Activated CD4-positive, alpha-beta T cell treated with anti-CD3 and anti-CD28 coated beads, Interleukin-2, amount 50 U/mL, for 48 hours (primary cell): ENCODE data around the gene STKLD1.

ENCODE experiments used
- DNase-seq, 2 experiments: peaks; one replicate each; pipeline ENCODE4 v3.0.0-alpha.2; 2020

The STKLD1 gene

DNA sequence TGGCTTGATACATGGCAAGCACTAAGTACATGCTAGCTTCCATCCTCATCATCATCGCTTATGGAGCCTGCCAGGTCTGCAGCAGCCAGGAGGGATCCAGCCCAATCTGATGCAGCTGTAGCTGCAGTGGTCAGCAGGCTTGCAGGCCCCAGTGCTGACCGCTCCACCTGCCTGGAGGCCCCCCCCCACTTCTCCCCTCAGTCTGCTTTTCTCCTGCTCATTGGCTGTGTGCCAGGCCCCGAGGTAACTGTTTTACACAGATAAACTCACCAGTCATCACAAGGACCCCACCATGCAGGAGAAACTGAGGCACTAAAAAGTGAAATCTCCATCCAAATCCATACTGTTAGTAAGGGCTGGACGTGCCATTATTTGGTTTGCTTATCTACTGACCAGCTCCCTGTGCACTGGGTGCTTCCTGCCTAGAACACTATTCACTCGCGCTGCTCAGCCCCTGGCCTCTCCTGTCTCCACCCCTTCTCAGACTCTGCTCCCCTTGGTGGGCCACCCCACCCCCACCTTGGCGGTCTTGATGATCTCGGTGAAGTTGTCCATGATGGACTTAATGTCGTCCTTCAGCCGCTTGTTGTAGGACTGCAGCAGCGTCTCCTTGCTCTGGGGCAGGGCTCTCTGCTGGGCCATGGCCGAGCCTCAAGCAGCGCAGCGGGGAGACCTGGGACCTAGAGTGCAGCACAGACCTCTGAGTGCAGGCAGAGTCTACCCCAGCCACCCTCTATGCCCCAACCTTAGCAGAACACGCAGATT is 30.0 kb upstream of the STKLD1 start:
- no peak for DNase-seq

GRCh38 chr9:133347515-133347984 is 28.6 kb upstream of the STKLD1 start:
- peak in 1 of 2 experiments; percentile 51 for DNase-seq

DNA sequence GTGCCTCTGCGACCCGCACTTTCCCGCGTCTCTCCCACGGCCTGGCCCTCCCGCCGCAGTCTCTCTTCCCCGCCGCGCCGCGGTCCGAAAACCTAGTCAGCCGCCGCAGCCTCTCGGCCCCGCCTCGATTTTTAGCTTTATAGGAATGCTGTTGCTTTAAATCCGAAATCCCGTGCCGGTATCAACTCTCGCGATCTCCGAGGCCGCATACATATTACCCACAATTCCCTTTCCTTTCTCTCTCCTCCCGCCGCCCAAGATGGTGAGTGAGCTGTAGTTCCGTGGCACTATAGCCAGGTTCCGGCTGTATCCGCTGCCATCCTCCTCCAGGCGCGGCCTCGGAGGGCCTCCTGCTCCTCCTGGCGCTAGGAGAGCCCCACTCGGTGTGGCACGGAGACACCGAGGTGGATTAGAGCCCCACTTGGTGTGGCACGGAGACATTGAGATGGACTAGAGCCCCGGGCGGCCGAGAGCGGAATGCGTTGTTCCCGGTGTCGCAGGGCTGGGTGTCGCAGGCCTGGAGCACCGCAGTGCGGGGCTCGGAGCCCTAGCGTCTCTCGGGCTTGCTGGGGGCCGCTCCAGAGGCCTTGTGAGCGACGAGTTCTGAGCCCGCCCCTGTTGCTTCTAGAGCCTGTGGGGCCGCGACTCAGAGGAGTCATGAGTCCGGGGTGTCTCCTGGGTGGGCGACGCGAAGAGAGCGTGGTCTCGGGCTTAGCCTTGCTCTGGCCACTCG is 28.0 kb upstream of the STKLD1 start, which contains the start of the genes MED22 and RPL7A:
Gene MED22, minus strand, starts transcription at position 147 of the 733 bp plus-strand sequence. CDS start 1,469 bp downstream, outside the sequence.
Gene RPL7A, plus strand, starts transcription at position 234 of the 733 bp plus-strand sequence. Its CDS starts 26 bp downstream, at position 260.
- peak; percentile 92 to 95 for DNase-seq

DNA sequence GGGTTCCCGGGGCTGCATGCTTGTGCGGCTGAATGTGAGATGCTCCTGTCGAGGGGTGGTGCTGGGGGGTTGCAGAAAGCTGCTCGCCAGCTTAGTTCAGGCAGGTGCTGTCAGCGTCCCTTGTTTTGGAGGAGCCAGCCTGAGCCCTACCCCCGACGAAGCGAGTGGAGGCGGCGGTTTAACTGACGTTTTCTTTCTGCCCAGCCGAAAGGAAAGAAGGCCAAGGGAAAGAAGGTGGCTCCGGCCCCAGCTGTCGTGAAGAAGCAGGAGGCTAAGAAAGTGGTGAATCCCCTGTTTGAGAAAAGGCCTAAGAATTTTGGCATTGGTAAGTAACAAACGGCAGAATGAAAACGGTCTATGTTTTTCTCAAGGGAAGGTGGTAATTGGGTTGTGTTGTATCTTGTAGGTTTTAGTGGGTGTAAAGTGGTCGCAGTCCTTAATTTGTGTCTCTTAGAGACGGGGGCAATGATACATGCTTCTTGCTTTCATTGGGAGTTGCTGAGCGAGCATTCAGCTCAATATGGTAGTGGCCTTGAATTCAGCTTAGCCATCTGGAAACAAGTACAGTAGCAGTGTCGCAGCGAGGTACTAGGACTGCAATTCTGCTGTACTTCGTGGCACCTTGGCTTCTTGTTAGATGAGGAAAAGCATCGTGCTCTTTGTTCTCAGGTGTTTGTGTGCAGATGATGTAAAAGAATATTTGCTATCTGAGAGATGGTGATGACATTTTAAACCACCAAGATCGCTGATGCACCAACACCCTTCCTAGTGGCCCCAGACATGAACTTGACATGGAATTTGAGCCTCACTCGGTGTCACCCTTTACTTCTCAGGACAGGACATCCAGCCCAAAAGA is 27.2 kb upstream of the STKLD1 start:
- DNase-seq = no peak

DNA sequence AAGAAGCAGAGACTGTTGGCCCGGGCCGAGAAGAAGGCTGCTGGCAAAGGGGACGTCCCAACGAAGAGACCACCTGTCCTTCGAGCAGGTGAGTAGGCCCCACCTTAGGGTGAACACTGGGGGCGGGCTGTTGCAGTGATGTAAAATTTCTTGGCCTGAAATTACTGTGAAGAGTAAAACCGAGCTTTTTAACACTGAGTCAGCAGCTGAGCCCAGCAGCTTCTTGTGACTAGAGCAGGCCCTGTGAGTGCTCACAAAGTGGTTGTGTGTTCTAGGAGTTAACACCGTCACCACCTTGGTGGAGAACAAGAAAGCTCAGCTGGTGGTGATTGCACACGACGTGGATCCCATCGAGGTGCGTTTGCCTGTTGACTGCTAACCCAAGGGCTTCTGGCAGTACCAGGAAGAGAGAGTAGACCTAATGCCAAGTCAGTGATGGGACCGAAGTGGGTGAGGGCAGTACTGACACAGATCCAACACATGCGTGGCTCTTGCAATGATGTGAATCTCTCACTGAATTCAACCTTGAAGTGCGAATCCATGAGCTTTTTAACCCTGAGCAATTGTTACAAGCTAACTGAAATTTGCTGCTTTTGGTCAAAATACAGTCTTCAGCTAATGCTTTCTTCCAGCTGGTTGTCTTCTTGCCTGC is 26.1 kb upstream of the STKLD1 start:
- DNase-seq = peak in 1 of 2 experiments; percentile 40

DNA sequence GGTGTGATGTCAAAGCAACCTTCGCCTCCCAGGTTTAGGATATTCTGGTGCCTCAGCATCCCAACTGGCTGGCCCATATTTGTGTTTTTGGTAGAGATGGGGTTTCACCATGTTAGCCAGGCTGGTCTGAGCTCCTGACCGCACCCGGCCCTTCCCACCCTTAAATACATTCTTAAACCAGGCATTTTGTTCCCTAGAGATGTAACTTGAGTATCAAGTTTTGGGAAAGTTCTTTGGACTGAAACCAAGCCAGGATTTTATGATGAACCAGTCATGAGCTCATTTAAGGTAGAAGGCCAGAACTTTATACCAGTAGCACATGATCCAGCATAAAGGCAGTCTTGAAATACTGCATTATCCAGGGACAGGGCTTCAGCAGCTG is 24.6 kb upstream of the STKLD1 start:
- DNase-seq = no peak

- peak in 1 of 2 experiments; percentile 66 for DNase-seq
These were observed 24.1 kb upstream of the STKLD1 start for GRCh38 chr9:133351908-133352634.

GRCh38 chr9:133352635-133353340 is 23.4 kb upstream of the STKLD1 start:
- DNase-seq = no peak

DNA sequence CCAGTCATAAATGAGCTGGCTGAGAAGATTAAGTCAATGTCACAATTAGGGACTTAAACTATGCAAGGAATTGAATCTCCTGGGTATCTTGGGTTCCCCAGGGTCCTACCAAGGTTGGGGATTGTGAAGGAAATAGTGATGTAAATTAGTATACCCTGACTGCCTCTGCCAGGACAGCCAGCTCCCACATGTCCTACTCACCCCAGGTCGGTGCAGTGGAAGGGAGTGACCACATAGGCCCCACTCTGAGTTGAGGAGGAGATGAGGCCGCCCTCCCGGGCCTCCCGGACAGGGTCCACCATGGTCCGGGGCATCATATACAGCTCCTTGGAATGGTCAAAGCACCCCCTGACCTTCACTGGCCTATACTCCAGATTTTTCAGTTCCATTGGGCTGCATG is 22.6 kb upstream of the STKLD1 start:
- DNase-seq = no peak

DNA sequence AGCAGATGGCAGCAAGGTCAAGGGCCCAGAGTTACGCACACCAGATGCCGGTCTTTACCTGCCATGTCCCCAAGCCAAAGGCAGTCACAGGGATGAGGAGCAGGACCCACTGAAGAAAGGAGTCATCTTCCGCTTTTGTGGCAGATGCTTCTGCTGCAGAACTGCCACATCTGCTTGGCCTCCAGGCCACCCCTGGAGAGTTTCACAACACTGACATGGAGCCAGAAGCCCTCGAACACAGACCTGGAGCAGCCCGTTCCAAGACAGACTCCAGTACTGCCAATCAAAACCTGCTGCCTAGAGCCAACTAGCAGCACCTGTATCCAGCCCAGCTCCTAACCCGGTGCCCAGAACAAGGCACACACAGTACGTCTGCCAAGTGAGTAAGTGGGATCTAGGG is 21.4 kb upstream of the STKLD1 start:
- DNase-seq = no peak

DNA sequence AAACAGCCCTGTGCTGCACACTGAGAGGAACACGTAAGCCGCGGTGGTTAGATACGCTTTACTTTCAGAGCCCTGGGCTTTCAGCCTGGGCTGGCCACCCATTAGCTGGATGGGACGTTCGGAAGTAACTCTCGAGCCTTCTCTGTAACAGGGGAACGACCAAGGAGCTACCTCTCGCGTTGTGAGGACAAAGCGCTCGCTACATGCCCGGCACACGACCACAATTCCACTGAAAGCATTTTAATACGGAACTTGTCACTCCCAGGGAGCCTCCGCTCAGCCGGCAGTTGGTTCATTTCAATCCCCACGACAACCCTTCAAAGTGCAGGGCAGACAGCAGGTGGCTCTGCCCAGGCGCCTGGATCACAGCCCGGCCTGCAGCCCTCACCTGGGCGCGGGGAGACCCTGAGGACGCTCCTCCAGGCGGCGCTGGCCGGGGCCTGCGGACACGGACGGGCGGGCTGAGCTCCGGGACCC is 20.2 kb upstream of the STKLD1 start:
- DNase-seq = no peak

DNA sequence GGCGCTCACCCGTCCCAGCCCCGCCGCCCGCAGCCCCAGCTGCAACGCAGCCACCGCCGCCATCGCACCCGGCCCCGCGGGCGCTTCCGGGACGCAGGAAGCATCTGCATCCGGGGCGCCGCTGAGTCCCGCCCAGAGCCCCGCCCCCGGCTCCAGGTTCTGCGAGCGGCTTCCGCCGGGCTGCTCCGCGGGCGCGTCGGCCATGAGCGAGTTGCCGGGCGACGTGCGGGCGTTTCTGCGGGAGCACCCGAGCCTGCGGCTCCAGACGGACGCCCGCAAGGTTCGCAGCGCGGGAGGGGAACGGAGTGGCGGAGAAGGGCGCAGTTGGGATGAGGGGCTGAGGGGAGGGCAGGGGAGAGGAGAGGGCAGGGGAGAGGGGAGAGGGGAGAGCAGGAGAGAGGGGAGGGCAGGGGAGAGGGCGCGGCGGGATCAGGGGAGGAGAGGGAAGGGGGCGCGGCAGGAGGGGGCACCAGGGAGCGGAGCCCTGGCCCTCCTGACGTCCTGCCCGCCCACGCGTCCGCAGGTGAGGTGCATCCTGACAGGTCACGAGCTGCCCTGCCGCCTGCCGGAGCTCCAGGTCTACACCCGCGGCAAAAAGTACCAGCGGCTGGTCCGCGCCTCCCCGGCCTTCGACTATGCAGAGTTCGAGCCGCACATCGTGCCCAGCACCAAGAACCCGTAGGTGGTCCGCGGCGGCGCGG is 19.6 kb upstream of the STKLD1 start, which contains the start of the genes SURF1 and SURF2:
Gene SURF1, minus strand, starts transcription at position 97 of the 701 bp plus-strand sequence. Its CDS starts 34 bp downstream, at position 63.
Gene SURF2, plus strand, starts transcription at position 160 of the 701 bp plus-strand sequence. Its CDS starts 43 bp downstream, at position 203.
- DNase-seq = peak; percentile 91 to 92

GRCh38 chr9:133357656-133358055 is 18.5 kb upstream of the STKLD1 start:
- DNase-seq = no peak

GRCh38 chr9:133359399-133360175 is 16.6 kb upstream of the STKLD1 start:
- DNase-seq = peak in 1 of 2 experiments; percentile 49

DNA sequence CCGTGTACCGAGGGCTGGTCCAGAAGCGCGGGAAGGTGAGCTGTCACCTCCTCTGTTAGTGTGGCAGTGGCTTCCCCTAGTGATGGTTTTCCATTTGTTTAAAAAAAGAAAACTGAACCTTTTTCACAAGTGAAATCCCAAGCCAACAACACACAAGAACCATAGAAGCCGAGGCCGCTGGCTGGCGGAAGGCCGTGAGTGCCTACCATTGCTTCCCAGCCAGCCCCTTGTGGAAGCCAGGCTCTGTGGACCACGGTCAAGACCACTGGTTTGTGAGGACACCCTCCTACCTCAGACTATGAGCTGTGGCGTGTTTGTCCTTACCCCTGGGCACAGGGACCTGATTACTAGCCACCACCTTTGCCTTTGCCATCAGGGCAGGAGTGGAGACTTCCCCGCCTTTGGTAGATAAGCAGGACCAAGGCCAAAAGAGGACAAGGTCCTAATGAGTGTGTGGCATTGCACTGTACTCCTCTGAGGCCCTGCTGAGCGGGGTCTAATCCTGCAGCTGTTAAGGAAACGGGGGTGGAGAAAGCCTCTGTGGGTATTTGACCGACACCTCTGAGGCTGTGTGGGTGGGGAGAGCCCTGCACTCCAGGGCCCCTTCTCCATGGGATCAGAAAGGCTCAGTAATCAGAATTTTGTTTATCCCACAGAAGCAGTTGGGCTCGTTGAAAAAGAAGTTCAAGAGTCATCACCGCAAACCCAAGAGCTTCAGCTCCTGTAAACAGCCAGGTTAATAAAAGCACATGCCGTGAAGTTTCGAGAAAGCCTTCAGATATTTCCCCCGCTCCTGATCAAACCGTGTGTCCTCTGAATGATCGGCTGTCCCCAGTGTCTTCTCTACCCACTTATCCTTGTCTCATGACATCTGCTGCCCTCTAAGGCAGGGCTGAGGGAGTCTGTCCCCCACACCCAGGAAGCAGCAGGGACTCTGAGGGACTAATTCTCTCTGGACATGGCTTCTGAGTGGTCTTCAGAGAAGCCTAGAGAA is 15.5 kb upstream of the STKLD1 start:
- no peak for DNase-seq

- DNase-seq = no peak
These were observed 14.6 kb upstream of the STKLD1 start for GRCh38 chr9:133361507-133362092.

DNA sequence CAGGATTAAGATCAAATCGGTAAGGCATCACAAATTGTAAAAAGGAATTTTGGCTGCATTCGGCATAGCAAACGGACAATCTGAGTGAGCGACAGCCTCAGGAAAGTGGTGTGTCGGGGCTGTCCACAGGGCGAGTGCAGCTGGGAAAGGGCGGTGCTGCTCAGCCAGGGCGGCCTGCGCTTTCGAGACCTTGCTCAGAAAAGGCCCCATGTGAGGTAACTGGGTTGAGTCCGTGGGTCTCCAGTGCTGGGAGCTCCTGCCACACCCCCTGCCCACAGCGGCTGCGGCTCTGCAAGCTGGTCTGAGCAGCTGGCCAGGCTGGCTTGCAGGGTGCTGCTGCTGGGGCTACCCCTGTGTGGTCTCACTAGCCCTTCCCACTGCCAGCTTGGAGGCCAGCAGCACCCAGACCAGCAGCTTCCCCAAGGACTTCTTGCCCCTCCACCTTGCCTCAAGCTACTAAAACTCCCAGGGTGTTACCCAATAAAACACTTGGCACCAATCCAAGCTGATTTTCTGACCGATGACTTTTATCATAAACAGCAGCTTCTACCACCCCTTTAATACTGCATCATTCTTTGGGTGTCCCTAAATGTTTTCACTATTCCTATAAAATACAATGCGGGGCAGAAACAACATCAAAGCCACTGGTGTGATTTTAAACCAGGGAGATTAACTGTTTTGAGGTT is 13.7 kb upstream of the STKLD1 start:
- no peak for DNase-seq
